Skeletal muscle tissue (tissue), 4 donors: ENCODE measurements around the gene CDCA4. TPM values are rescaled to one million over a fixed set of nuclear protein-coding genes. Genes with fewer than 3 reads are reported as not detected.

Source experiments
- H3K27ac ChIP-seq: one replicate; pipeline ENCODE4 v1.7.0; 2013; ENCODE audit warnings: mild to moderate bottlenecking, low read depth, low read length, inconsistent platforms
- H3K27me3 ChIP-seq, 3 donors: one replicate each; pipeline ENCODE4 v1.7.0; 2013; ENCODE audit warnings: low read length in 3 of 3; ENCODE audit not compliant: control insufficient read depth in 3 of 3, insufficient read depth in 3 of 3
- H3K36me3 ChIP-seq, 3 donors: one replicate each; pipeline ENCODE4 v1.7.0; 2013; ENCODE audit warnings: low read length in 3 of 3; ENCODE audit not compliant: control insufficient read depth in 3 of 3, insufficient read depth in 3 of 3
- H3K4me1 ChIP-seq, 3 donors: one replicate each; pipeline ENCODE4 v1.7.0; 2013; ENCODE audit warnings: low read length in 3 of 3, mild to moderate bottlenecking in 3 of 3; ENCODE audit not compliant: control insufficient read depth in 3 of 3, insufficient read depth in 3 of 3
- H3K4me3 ChIP-seq, 3 donors: one replicate each; pipeline ENCODE4 v1.7.0; 2013; ENCODE audit warnings: low read length in 3 of 3
- H3K9ac ChIP-seq, 3 donors: one replicate each; pipeline ENCODE4 v1.7.0; 2013; ENCODE audit warnings: low read length in 3 of 3, mild to moderate bottlenecking in 3 of 3, moderate library complexity in 2 of 3, low read depth in 1 of 3
- H3K9me3 ChIP-seq, 3 donors: one replicate each; pipeline ENCODE4 v1.7.0; 2013; ENCODE audit warnings: low read length in 3 of 3; ENCODE audit not compliant: control insufficient read depth in 3 of 3
- total RNA-seq: library from RNA; depleted of rRNA; stranded (reverse); fragments of >200 nt; gene quantifications from one replicate; pipeline ENCODE4 v1.2.3, GENCODE V29; 2014
- donor health status: Osteomylitis.

The CDCA4 gene
- total RNA-seq, 1 donor from 2014 or later = 15.1 TPM

- Histone ChIP-seq H3K4me3 (no peak overlapping the region), H3K27ac (no peak overlapping the region), H3K4me1 (peaks cover 16 to 33% (median 22%) of the 10 kb centered on the region in 3 donors)
Observed at GRCh38 chr14:105015905-105016304, 5.0 kb downstream of the CDCA4 start.

GRCh38 chr14:105015242-105015641 is 5.6 kb downstream of the CDCA4 start:
- peaks cover 3 to 8% (median 3%) of the 10 kb centered on the region in 3 donors for H3K36me3 ChIP-seq
- peaks cover 13 to 29% (median 21%) of the 10 kb centered on the region in 3 donors for H3K4me1 ChIP-seq
- H3K4me3 ChIP-seq = no peak overlapping the region
- H3K27ac ChIP-seq = no peak overlapping the region
- no peaks in the 10 kb centered on the region for H3K27me3 ChIP-seq
- no peak overlapping the region for H3K9ac ChIP-seq
- no peaks in the 10 kb centered on the region for H3K9me3 ChIP-seq

More at GRCh38 chr14:105015905-105016304, 5.0 kb downstream of the CDCA4 start:
- Histone ChIP-seq H3K27me3 (no peaks in the 10 kb centered on the region), H3K9ac (no peak overlapping the region), H3K9me3 (no peaks in the 10 kb centered on the region), H3K36me3 (peaks cover 1 to 6% (median 3%) of the 10 kb centered on the region in 3 donors)

- Histone ChIP-seq H3K9ac (no peak overlapping the region), H3K9me3 (no peaks in the 10 kb centered on the region), H3K4me1 (peaks cover 6 to 23% (median 16%) of the 10 kb centered on the region in 3 donors)
Observed at GRCh38 chr14:105014631-105015030, 6.3 kb downstream of the CDCA4 start.

GRCh38 chr14:105014032-105014431 is 6.9 kb downstream of the CDCA4 start:
- Histone ChIP-seq H3K27me3 (no peaks in the 10 kb centered on the region), H3K4me1 (peaks cover 5 to 17% (median 12%) of the 10 kb centered on the region in 3 donors), H3K9me3 (no peaks in the 10 kb centered on the region), H3K36me3 (peaks cover 5 to 9% (median 8%) of the 10 kb centered on the region in 3 donors), H3K27ac (no peak overlapping the region), H3K9ac (peak overlapping the region in 1 of 3 donors; percentile 16), H3K4me3 (no peak overlapping the region)

More at GRCh38 chr14:105014631-105015030, 6.3 kb downstream of the CDCA4 start:
- no peaks in the 10 kb centered on the region for H3K27me3 ChIP-seq
- no peak overlapping the region for H3K27ac ChIP-seq
- no peak overlapping the region for H3K4me3 ChIP-seq
- peaks cover 3 to 8% (median 8%) of the 10 kb centered on the region in 3 donors for H3K36me3 ChIP-seq

- no peak overlapping the region for H3K27ac ChIP-seq
- H3K9ac ChIP-seq = peak overlapping the region in 1 of 3 donors; percentile 28
Observed at GRCh38 chr14:105013150-105013785, 7.6 kb downstream of the CDCA4 start.

GRCh38 chr14:105012171-105012985 is 8.5 kb downstream of the CDCA4 start:
- no peak overlapping the region for H3K4me3 ChIP-seq
- no peak overlapping the region for H3K27ac ChIP-seq
- H3K27me3 ChIP-seq = no peaks in the 10 kb centered on the region
- peaks cover 5 to 16% (median 11%) of the 10 kb centered on the region in 3 donors for H3K4me1 ChIP-seq
- peaks cover 7 to 9% (median 8%) of the 10 kb centered on the region in 3 donors for H3K36me3 ChIP-seq
- no peak overlapping the region for H3K9ac ChIP-seq
- no peaks in the 10 kb centered on the region for H3K9me3 ChIP-seq

More at GRCh38 chr14:105013150-105013785, 7.6 kb downstream of the CDCA4 start:
- Histone ChIP-seq H3K4me1 (peaks cover 5 to 16% (median 11%) of the 10 kb centered on the region in 3 donors), H3K9me3 (no peaks in the 10 kb centered on the region), H3K4me3 (no peak overlapping the region), H3K27me3 (no peaks in the 10 kb centered on the region), H3K36me3 (peaks cover 5 to 9% (median 8%) of the 10 kb centered on the region in 3 donors)

- Histone ChIP-seq H3K27ac (no peak overlapping the region), H3K36me3 (peaks cover 7 to 9% (median 8%) of the 10 kb centered on the region in 3 donors)
Observed at GRCh38 chr14:105011312-105011990, 9.4 kb downstream of the CDCA4 start.

GRCh38 chr14:105010891-105011291 is 10.0 kb downstream of the CDCA4 start:
- Histone ChIP-seq H3K36me3 (peaks cover 7 to 9% (median 8%) of the 10 kb centered on the region in 3 donors), H3K9me3 (no peaks in the 10 kb centered on the region), H3K4me1 (peaks cover 5 to 16% (median 11%) of the 10 kb centered on the region in 3 donors), H3K27me3 (no peaks in the 10 kb centered on the region), H3K9ac (no peak overlapping the region), H3K4me3 (no peak overlapping the region), H3K27ac (no peak overlapping the region)

More at GRCh38 chr14:105011312-105011990, 9.4 kb downstream of the CDCA4 start:
- Histone ChIP-seq H3K9me3 (no peaks in the 10 kb centered on the region), H3K9ac (peak overlapping the region in 1 of 3 donors; percentile 3), H3K27me3 (no peaks in the 10 kb centered on the region), H3K4me3 (no peak overlapping the region), H3K4me1 (peaks cover 5 to 16% (median 11%) of the 10 kb centered on the region in 3 donors)

GRCh38 chr14:105010106-105010505 is 10.8 kb downstream of the CDCA4 start:
- no peak overlapping the region for H3K4me3 ChIP-seq
- H3K27ac ChIP-seq = no peak overlapping the region
- H3K9me3 ChIP-seq = no peaks in the 10 kb centered on the region
- H3K9ac ChIP-seq = no peak overlapping the region
- no peaks in the 10 kb centered on the region for H3K27me3 ChIP-seq
- H3K4me1 ChIP-seq = peaks cover 5 to 16% (median 11%) of the 10 kb centered on the region in 3 donors
- peaks cover 7 to 9% (median 8%) of the 10 kb centered on the region in 3 donors for H3K36me3 ChIP-seq
